Measurements from ENCODE around the gene UNC119B. TPM values are rescaled to one million over a fixed set of nuclear protein-coding genes. Genes with fewer than 3 reads are reported as not detected.

The UNC119B gene
- total and polyA plus RNA-seq, 2 experiments from 2014 or later: 9.9 to 51.3 TPM

DNA sequence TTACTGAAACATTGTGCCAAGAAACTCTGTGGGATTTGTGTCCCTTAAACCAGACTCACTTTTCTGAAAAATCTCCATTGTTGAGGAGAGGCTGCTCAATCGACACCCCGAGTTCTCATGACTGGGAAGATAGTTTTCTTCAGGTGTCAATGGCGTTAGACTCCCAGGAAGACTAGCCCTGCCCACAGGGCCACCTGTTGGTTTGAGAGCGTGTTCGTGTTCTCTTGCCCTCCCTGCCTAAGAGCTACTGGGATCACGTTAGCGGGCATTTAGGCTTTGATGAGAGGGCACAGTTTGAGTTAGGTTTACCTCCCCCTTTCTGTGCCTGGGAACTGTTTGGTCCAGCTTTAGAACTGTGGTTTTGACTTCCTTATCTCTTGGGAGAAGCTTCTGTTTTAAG lies 10.7 kb upstream of the UNC119B start:
- H3K27me3 Mint-ChIP-seq (ENCODE audit: insufficient read depth, low read depth, poor library complexity): peaks cover 3% of the 10 kb centered on the region
- H3K4me1 ChIP-seq (ENCODE audit: insufficient read depth): peaks cover 1% of the 10 kb centered on the region
- peaks cover 34% of the 10 kb centered on the region for H3K79me2 ChIP-seq (replicated peaks; ENCODE audit: insufficient read depth)
- DNase-seq (ENCODE audit: low spot score) (no peak), ATAC-seq (no peak)
- no peak overlapping the region for H3K27ac ChIP-seq (ENCODE audit: low read depth)
- H3K4me1 Mint-ChIP-seq: no peaks in the 10 kb centered on the region
- H3K4me2 ChIP-seq: no peak overlapping the region
- 0 out of 2 replicates have a peak, but pooled peaks cover 8% of the 10 kb centered on the region for H3F3A ChIP-seq (replicated peaks; ENCODE audit: low read depth)
- H3K9me3 Mint-ChIP-seq: no peaks in the 10 kb centered on the region
- peaks cover 40% of the 10 kb centered on the region for H4K20me1 ChIP-seq (replicated peaks; ENCODE audit: insufficient read depth)
- no peak overlapping the region for H3K4me3 ChIP-seq
- H3K36me3 Mint-ChIP-seq (ENCODE audit: low read depth): peaks cover 76% of the 10 kb centered on the region
- TF ChIP-seq, protein P1, sequence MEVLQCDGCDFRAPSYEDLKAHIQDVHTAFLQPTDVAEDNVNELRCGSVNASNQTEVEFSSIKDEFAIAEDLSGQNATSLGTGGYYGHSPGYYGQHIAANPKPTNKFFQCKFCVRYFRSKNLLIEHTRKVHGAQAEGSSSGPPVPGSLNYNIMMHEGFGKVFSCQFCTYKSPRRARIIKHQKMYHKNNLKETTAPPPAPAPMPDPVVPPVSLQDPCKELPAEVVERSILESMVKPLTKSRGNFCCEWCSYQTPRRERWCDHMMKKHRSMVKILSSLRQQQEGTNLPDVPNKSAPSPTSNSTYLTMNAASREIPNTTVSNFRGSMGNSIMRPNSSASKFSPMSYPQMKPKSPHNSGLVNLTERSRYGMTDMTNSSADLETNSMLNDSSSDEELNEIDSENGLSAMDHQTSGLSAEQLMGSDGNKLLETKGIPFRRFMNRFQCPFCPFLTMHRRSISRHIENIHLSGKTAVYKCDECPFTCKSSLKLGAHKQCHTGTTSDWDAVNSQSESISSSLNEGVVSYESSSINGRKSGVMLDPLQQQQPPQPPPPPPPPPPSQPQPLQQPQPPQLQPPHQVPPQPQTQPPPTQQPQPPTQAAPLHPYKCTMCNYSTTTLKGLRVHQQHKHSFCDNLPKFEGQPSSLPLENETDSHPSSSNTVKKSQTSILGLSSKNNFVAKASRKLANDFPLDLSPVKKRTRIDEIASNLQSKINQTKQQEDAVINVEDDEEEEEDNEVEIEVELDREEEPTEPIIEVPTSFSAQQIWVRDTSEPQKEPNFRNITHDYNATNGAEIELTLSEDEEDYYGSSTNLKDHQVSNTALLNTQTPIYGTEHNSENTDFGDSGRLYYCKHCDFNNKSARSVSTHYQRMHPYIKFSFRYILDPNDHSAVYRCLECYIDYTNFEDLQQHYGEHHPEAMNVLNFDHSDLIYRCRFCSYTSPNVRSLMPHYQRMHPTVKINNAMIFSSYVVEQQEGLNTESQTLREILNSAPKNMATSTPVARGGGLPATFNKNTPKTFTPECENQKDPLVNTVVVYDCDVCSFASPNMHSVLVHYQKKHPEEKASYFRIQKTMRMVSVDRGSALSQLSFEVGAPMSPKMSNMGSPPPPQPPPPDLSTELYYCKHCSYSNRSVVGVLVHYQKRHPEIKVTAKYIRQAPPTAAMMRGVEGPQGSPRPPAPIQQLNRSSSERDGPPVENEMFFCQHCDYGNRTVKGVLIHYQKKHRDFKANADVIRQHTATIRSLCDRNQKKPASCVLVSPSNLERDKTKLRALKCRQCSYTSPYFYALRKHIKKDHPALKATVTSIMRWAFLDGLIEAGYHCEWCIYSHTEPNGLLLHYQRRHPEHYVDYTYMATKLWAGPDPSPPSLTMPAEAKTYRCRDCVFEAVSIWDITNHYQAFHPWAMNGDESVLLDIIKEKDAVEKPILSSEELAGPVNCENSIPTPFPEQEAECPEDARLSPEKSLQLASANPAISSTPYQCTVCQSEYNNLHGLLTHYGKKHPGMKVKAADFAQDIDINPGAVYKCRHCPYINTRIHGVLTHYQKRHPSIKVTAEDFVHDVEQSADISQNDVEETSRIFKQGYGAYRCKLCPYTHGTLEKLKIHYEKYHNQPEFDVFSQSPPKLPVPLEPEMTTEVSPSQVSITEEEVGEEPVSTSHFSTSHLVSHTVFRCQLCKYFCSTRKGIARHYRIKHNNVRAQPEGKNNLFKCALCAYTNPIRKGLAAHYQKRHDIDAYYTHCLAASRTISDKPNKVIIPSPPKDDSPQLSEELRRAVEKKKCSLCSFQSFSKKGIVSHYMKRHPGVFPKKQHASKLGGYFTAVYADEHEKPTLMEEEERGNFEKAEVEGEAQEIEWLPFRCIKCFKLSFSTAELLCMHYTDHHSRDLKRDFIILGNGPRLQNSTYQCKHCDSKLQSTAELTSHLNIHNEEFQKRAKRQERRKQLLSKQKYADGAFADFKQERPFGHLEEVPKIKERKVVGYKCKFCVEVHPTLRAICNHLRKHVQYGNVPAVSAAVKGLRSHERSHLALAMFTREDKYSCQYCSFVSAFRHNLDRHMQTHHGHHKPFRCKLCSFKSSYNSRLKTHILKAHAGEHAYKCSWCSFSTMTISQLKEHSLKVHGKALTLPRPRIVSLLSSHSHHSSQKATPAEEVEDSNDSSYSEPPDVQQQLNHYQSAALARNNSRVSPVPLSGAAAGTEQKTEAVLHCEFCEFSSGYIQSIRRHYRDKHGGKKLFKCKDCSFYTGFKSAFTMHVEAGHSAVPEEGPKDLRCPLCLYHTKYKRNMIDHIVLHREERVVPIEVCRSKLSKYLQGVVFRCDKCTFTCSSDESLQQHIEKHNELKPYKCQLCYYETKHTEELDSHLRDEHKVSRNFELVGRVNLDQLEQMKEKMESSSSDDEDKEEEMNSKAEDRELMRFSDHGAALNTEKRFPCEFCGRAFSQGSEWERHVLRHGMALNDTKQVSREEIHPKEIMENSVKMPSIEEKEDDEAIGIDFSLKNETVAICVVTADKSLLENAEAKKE (CRISPR knock-in tag; IDR thresholded peaks at IDR 0.05): no peak
- TF ChIP-seq, protein P2, sequence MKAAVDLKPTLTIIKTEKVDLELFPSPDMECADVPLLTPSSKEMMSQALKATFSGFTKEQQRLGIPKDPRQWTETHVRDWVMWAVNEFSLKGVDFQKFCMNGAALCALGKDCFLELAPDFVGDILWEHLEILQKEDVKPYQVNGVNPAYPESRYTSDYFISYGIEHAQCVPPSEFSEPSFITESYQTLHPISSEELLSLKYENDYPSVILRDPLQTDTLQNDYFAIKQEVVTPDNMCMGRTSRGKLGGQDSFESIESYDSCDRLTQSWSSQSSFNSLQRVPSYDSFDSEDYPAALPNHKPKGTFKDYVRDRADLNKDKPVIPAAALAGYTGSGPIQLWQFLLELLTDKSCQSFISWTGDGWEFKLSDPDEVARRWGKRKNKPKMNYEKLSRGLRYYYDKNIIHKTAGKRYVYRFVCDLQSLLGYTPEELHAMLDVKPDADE (IDR thresholded peaks at IDR 0.05): no peak
- TF ChIP-seq, protein P3, sequence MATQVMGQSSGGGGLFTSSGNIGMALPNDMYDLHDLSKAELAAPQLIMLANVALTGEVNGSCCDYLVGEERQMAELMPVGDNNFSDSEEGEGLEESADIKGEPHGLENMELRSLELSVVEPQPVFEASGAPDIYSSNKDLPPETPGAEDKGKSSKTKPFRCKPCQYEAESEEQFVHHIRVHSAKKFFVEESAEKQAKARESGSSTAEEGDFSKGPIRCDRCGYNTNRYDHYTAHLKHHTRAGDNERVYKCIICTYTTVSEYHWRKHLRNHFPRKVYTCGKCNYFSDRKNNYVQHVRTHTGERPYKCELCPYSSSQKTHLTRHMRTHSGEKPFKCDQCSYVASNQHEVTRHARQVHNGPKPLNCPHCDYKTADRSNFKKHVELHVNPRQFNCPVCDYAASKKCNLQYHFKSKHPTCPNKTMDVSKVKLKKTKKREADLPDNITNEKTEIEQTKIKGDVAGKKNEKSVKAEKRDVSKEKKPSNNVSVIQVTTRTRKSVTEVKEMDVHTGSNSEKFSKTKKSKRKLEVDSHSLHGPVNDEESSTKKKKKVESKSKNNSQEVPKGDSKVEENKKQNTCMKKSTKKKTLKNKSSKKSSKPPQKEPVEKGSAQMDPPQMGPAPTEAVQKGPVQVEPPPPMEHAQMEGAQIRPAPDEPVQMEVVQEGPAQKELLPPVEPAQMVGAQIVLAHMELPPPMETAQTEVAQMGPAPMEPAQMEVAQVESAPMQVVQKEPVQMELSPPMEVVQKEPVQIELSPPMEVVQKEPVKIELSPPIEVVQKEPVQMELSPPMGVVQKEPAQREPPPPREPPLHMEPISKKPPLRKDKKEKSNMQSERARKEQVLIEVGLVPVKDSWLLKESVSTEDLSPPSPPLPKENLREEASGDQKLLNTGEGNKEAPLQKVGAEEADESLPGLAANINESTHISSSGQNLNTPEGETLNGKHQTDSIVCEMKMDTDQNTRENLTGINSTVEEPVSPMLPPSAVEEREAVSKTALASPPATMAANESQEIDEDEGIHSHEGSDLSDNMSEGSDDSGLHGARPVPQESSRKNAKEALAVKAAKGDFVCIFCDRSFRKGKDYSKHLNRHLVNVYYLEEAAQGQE (IDR thresholded peaks at IDR 0.05; ENCODE audit: unreplicated experiment): no peak
- no peak for TF ChIP-seq ZNF114 (CRISPR knock-in tag; IDR thresholded peaks at IDR 0.05)
- TF ChIP-seq, protein P4, sequence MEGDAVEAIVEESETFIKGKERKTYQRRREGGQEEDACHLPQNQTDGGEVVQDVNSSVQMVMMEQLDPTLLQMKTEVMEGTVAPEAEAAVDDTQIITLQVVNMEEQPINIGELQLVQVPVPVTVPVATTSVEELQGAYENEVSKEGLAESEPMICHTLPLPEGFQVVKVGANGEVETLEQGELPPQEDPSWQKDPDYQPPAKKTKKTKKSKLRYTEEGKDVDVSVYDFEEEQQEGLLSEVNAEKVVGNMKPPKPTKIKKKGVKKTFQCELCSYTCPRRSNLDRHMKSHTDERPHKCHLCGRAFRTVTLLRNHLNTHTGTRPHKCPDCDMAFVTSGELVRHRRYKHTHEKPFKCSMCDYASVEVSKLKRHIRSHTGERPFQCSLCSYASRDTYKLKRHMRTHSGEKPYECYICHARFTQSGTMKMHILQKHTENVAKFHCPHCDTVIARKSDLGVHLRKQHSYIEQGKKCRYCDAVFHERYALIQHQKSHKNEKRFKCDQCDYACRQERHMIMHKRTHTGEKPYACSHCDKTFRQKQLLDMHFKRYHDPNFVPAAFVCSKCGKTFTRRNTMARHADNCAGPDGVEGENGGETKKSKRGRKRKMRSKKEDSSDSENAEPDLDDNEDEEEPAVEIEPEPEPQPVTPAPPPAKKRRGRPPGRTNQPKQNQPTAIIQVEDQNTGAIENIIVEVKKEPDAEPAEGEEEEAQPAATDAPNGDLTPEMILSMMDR (conservative IDR thresholded peaks at IDR 0.05; ENCODE audit: low read depth in 2 of 2): no peak
- no peaks in the 10 kb centered on the region for H3K9me2 ChIP-seq (ENCODE audit: insufficient read depth)
- H2AFZ ChIP-seq: no peak overlapping the region
- H3K27ac Mint-ChIP-seq: no peak overlapping the region
- H3K36me3 ChIP-seq (ENCODE audit: insufficient read depth): peaks cover 53% of the 10 kb centered on the region
- H3K4me3 Mint-ChIP-seq: no peak overlapping the region
- H3K27me3 ChIP-seq (ENCODE audit: insufficient read depth): no peaks in the 10 kb centered on the region
